ENCODE results near the gene SND1.

DNA sequence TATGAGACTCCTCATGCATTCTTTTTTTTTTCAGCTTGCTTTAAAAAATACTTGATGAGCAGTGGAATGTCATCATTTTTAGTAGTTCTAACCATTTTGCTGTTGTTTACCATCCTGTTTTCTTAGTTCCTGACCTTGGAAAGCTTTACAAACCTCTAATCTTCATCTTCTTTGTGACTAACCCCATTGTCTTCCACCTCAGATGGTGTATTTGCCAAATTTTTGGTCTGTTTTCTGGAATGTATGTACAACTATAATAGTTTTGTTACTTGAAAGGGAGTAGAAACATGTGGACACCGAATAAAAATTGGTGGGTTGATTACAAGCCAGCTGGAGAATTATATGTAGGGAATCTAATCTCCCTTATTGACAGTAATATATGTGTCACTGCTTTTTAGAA, 172.7 kb downstream of the SND1 start:
- TF ChIP-seq MLLT1 (IDR thresholded peaks at IDR 0.05) (no peak), YY1 (IDR thresholded peaks at IDR 0.05; ENCODE audit: low read depth, low read length) (no peak), RAD21 (IDR thresholded peaks at IDR 0.05; ENCODE audit: insufficient read depth, low read depth, low read length) (no peak), ATF7 (IDR thresholded peaks at IDR 0.05; ENCODE audit: low read depth) (no peak), RBBP5 (conservative IDR thresholded peaks at IDR 0.05) (no peak), TCF12 (IDR thresholded peaks at IDR 0.05; ENCODE audit: low read depth, low read length) (no peak), SRF (IDR thresholded peaks at IDR 0.05; ENCODE audit: low read depth in 2 of 2, low read length in 2 of 2) (no peak), POU2F2 (IDR thresholded peaks at IDR 0.05; ENCODE audit: borderline replicate concordance, low read depth, low read length) (no peak), NR2C1 (IDR thresholded peaks at IDR 0.05) (no peak), JUND (IDR thresholded peaks at IDR 0.05; ENCODE audit: low read depth, low read length) (no peak)
- TF ChIP-seq, protein P1, sequence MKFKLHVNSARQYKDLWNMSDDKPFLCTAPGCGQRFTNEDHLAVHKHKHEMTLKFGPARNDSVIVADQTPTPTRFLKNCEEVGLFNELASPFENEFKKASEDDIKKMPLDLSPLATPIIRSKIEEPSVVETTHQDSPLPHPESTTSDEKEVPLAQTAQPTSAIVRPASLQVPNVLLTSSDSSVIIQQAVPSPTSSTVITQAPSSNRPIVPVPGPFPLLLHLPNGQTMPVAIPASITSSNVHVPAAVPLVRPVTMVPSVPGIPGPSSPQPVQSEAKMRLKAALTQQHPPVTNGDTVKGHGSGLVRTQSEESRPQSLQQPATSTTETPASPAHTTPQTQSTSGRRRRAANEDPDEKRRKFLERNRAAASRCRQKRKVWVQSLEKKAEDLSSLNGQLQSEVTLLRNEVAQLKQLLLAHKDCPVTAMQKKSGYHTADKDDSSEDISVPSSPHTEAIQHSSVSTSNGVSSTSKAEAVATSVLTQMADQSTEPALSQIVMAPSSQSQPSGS (IDR thresholded peaks at IDR 0.05; ENCODE audit: low read length), result no peak
- TF ChIP-seq, protein P2, sequence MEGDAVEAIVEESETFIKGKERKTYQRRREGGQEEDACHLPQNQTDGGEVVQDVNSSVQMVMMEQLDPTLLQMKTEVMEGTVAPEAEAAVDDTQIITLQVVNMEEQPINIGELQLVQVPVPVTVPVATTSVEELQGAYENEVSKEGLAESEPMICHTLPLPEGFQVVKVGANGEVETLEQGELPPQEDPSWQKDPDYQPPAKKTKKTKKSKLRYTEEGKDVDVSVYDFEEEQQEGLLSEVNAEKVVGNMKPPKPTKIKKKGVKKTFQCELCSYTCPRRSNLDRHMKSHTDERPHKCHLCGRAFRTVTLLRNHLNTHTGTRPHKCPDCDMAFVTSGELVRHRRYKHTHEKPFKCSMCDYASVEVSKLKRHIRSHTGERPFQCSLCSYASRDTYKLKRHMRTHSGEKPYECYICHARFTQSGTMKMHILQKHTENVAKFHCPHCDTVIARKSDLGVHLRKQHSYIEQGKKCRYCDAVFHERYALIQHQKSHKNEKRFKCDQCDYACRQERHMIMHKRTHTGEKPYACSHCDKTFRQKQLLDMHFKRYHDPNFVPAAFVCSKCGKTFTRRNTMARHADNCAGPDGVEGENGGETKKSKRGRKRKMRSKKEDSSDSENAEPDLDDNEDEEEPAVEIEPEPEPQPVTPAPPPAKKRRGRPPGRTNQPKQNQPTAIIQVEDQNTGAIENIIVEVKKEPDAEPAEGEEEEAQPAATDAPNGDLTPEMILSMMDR (IDR thresholded peaks at IDR 0.05 in 2 of 3, conservative IDR thresholded peaks at IDR 0.05 in 1 of 3; ENCODE audit: control insufficient read depth in 2 of 3, extremely low read depth in 1 of 3, insufficient read depth in 1 of 3, low read depth in 3 of 3, low read length in 3 of 3), result no peak

All from GM12878 (cell line).